Thoracic aorta (tissue), 2 donors: ENCODE data around the gene PLVAP. TPM values are rescaled to one million over a fixed set of nuclear protein-coding genes. Genes with fewer than 3 reads are reported as not detected.
A peak's percentile ranks its signal among the peaks of the same experiment; 100 is the strongest.

Experiments used
- ATAC-seq: fragments of 150-250 bp; one replicate; pipeline ENCODE4 v1.8.0; 2017; ENCODE audit warnings: low read depth; ENCODE audit not compliant: insufficient number of reproducible peaks, low FRiP score
- DNase-seq: peaks from one replicate; pipeline ENCODE4 v3.0.0-alpha.2; 2020; ENCODE audit warnings: low spot score
- H3K27ac ChIP-seq, 2 donors: fragments of 200-600 bp; sonication (generic); 1 replicate in 1 of 2; 2 replicates in 1 of 2; pipeline ENCODE4 v1.5.1; 2016; ENCODE audit warnings: mild to moderate bottlenecking in 2 of 2, moderate library complexity in 2 of 2
- H3K27me3 ChIP-seq: fragments of 200-600 bp; sonication (generic); replicated peaks from 2 replicates; pipeline ENCODE4 v1.6.0; 2016; ENCODE audit warnings: mild to moderate bottlenecking; ENCODE audit not compliant: insufficient read depth
- H3K36me3 ChIP-seq: fragments of 200-600 bp; sonication (generic); one replicate; pipeline ENCODE4 v1.5.1; 2016
- H3K4me1 ChIP-seq, 2 donors: fragments of 200-600 bp; sonication (generic); 1 replicate in 1 of 2; 2 replicates in 1 of 2; pipeline versions ENCODE4 v1.5.1 to v1.6.0; 2016; ENCODE audit warnings: low read depth in 2 of 2, mild to moderate bottlenecking in 1 of 2; ENCODE audit not compliant: control insufficient read depth in 1 of 2
- H3K4me3 ChIP-seq: fragments of 200-600 bp; sonication (generic); 2 replicates; pipeline ENCODE4 v1.5.1; 2016; ENCODE audit warnings: mild to moderate bottlenecking
- H3K9me3 ChIP-seq: fragments of 200-600 bp; sonication (generic); 2 replicates; pipeline ENCODE4 v1.5.1; 2016
- CTCF ChIP-seq: fragments of 200-600 bp; sonication (generic); IDR thresholded peaks from one replicate; pipeline ENCODE4 v1.5.1; 2019; ENCODE audit warnings: antibody characterized with exemption
- total RNA-seq, 2 donors: library from RNA; depleted of rRNA; stranded (reverse); fragments of >200 nt; gene quantifications; one replicate each; pipeline versions ENCODE4 v1.1.0 to v1.2.3, GENCODE V29; 2016

Gene PLVAP
- total RNA-seq, 2 donors from 2014 or later, result 120 to 126 TPM

- TF ChIP-seq CTCF, result no peak
- H3K9me3 ChIP-seq, result no peaks in the 10 kb centered on the region
- H3K4me3 ChIP-seq, result peak overlapping the region; percentile 96
- H3K27me3 ChIP-seq, result no peaks in the 10 kb centered on the region
- ATAC-seq (no peak), DNase-seq (no peak)
- H3K36me3 ChIP-seq, result peaks cover 9% of the 10 kb centered on the region
- no peak overlapping the region for H3K27ac ChIP-seq
- peaks cover 20 to 36% of the 10 kb centered on the region in 2 donors for H3K4me1 ChIP-seq
Observed at GRCh38 chr19:17338433-17339078, 38.6 kb downstream of the PLVAP start.

- DNase-seq (no peak), ATAC-seq (no peak)
- Histone ChIP-seq H3K36me3 (peaks cover 9% of the 10 kb centered on the region), H3K27me3 (no peaks in the 10 kb centered on the region), H3K27ac (peak overlapping the region; percentile 3 to 28), H3K9me3 (no peaks in the 10 kb centered on the region), H3K4me3 (peak overlapping the region; percentile 96), H3K4me1 (peaks cover 20 to 41% of the 10 kb centered on the region in 2 donors)
- no peak for TF ChIP-seq CTCF
Observed at GRCh38 chr19:17337675-17338432, 39.3 kb downstream of the PLVAP start.

- ATAC-seq, result peak; percentile 93
- H3K9me3 ChIP-seq, result no peaks in the 10 kb centered on the region
- H3K27ac ChIP-seq, result peak within 1 kb of the TSS; percentile 90 to 97
- no peaks in the 10 kb centered on the region for H3K27me3 ChIP-seq
- peak; percentile 96 for DNase-seq
- peaks cover 20 to 41% of the 10 kb centered on the region in 2 donors for H3K4me1 ChIP-seq
- peak within 1 kb of the TSS; percentile 96 for H3K4me3 ChIP-seq
- peaks cover 7% of the 10 kb centered on the region for H3K36me3 ChIP-seq
- no peak for TF ChIP-seq CTCF
Observed at GRCh38 chr19:17336872-17337674, 40.1 kb downstream of the PLVAP start, which contains the start of gene GTPBP3. TSS of gene GTPBP3 (plus strand) at chr19:17337553. CDS start at chr19:17337612, 59 bp downstream.

- Histone ChIP-seq H3K4me3 (peak overlapping the region; percentile 97), H3K27ac (no peak overlapping the region)
- DNase-seq, result no peak
Observed at GRCh38 chr19:17335575-17335974, 41.6 kb downstream of the PLVAP start.

More at GRCh38 chr19:17335575-17335974, 41.6 kb downstream of the PLVAP start:
- no peak for TF ChIP-seq CTCF
- H3K36me3 ChIP-seq, result peaks cover 4% of the 10 kb centered on the region
- H3K27me3 ChIP-seq, result no peaks in the 10 kb centered on the region
- no peak for ATAC-seq
- peaks cover 20 to 41% of the 10 kb centered on the region in 2 donors for H3K4me1 ChIP-seq
- H3K9me3 ChIP-seq, result no peaks in the 10 kb centered on the region
